HepG2 (cell line): ENCODE results near the gene SLC4A2. TPM values are rescaled to one million over a fixed set of nuclear protein-coding genes. Genes with fewer than 3 reads are reported as not detected.

ENCODE experiments used
- BRF2 ChIP-seq: sonication (generic); formaldehyde crosslinking; IDR thresholded peaks from 2 replicates; pipeline ENCODE4 v1.8.1; 2022; ENCODE audit warnings: mild to moderate bottlenecking, missing genetic modification reagents
- HMG20B ChIP-seq: conservative IDR thresholded peaks from 2 replicates; pipeline ENCODE4 v1.6.1; 2016; ENCODE audit warnings: missing genetic modification reagents, missing compliant biosample characterization
- KIAA2018 ChIP-seq: sonication (generic); formaldehyde crosslinking; IDR thresholded peaks from 2 replicates; pipeline ENCODE4 v1.5.0; 2020; ENCODE audit warnings: mild to moderate bottlenecking, missing genetic modification reagents, borderline replicate concordance
- LBX2 ChIP-seq: sonication (generic); formaldehyde crosslinking; IDR thresholded peaks from 2 replicates; pipeline ENCODE4 v1.5.0; 2020; ENCODE audit warnings: missing genetic modification reagents, mild to moderate bottlenecking, borderline replicate concordance
- MEIS1 ChIP-seq: sonication (generic); formaldehyde crosslinking; IDR thresholded peaks from 2 replicates; pipeline ENCODE4 v1.9.0; 2021; ENCODE audit warnings: mild to moderate bottlenecking, missing genetic modification reagents, moderate library complexity, borderline replicate concordance
- MLXIP ChIP-seq: sonication (generic); formaldehyde crosslinking; IDR thresholded peaks from 2 replicates; pipeline ENCODE4 v1.9.0; 2021; ENCODE audit warnings: missing genetic modification reagents, borderline replicate concordance
- MTF1 ChIP-seq: sonication (generic); formaldehyde crosslinking; IDR thresholded peaks from 2 replicates; pipeline ENCODE4 v1.5.0; 2020; ENCODE audit warnings: missing genetic modification reagents
- NFE2L2 ChIP-seq: fragments of 150-350 bp; IDR thresholded peaks from 2 replicates; pipeline ENCODE4 v1.6.1; 2014; ENCODE audit warnings: low read length
- SMARCC2 ChIP-seq: fragments of 450-650 bp; IDR thresholded peaks from 2 replicates; pipeline ENCODE4 v1.6.1; 2017; ENCODE audit warnings: antibody characterized with exemption, mild to moderate bottlenecking
- TBL1XR1 ChIP-seq: fragments of 150-350 bp; IDR thresholded peaks from 2 replicates; pipeline ENCODE4 v1.6.1; 2014; ENCODE audit warnings: borderline replicate concordance, low read length; ENCODE audit not compliant: partially characterized antibody
- ZFP82 ChIP-seq: sonication (generic); formaldehyde crosslinking; IDR thresholded peaks from 2 replicates; pipeline ENCODE4 v1.5.1; 2020; ENCODE audit warnings: mild to moderate bottlenecking, missing genetic modification reagents, borderline replicate concordance
- ZNF160 ChIP-seq: sonication (generic); formaldehyde crosslinking; IDR thresholded peaks from 2 replicates; pipeline ENCODE4 v1.8.0; 2022; ENCODE audit warnings: mild to moderate bottlenecking, inconsistent platforms, missing genetic modification reagents
- ZNF503 ChIP-seq: sonication (generic); formaldehyde crosslinking; IDR thresholded peaks from 2 replicates; pipeline ENCODE4 v1.4.0; 2020; ENCODE audit warnings: missing genetic modification reagents
- ZNF558 ChIP-seq: sonication (generic); formaldehyde crosslinking; IDR thresholded peaks from 2 replicates; pipeline ENCODE4 v1.9.0; 2022; ENCODE audit warnings: mild to moderate bottlenecking, missing genetic modification reagents, borderline replicate concordance
- polyA plus RNA-seq, 8 experiments: library from polyadenylated mRNA; depleted of rRNA in 3 of 8; stranded (reverse) in 7 of 8; unstranded in 1 of 8; fragments of >200 nt; fragmentation: Illumina TruSeq in 4 of 8; extraction: Trizol in 4 of 8; gene quantifications; 2 replicates each; pipeline versions ENCODE4 v1.2.1 to v1.2.3, GENCODE V29; 2011 to 2016; ENCODE audit warnings: low read depth in 4 of 8, missing spikeins in 1 of 8, mixed read lengths in 1 of 8; ENCODE audit not compliant: insufficient read depth in 1 of 8
- total RNA-seq, 5 experiments: library from RNA; depleted of rRNA; stranded (reverse); fragments of >200 nt; fragmentation: Illumina TruSeq; extraction: Trizol; gene quantifications; 2 replicates each; pipeline ENCODE4 v1.2.3, GENCODE V29; 2016; ENCODE audit warnings: low read depth in 1 of 5

SLC4A2 gene
- total and polyA plus RNA-seq, 2 of the 13 experiments (the other 11 are each of a cell fraction or from before 2014, with no cell fraction given), result 51.9 to 73.4 TPM

GRCh38 chr7:151080522-151081169 is 21.3 kb downstream of the SLC4A2 start, which contains the start of gene FASTK (continued):
- TF ChIP-seq ZNF503 (CRISPR knock-in tag) (peak; percentile 48), LBX2 (no peak), TBL1XR1 (peak; percentile 28), ZFP82 (CRISPR knock-in tag) (peak; percentile 95; the same call in 1 of the 2 replicates), KIAA2018 (CRISPR knock-in tag) (0 out of 2 replicates have a peak, but pooled peaks have one; percentile 18), MLXIP (CRISPR knock-in tag) (no peak), ZNF558 (CRISPR knock-in tag) (no peak), NFE2L2 (no peak), BRF2 (CRISPR knock-in tag) (peak; percentile 84), SMARCC2 (no peak), MTF1 (no peak), MEIS1 (CRISPR knock-in tag) (peak; percentile 49), ZNF160 (CRISPR knock-in tag) (peak; percentile 23; the same call in 1 of the 2 replicates), HMG20B (CRISPR knock-in tag) (no peak)
